ENCODE data around the gene BRIX1.

- no peak for TF ChIP-seq POLR2A (IDR thresholded peaks at IDR 0.05; ENCODE audit: low read length)
- TF ChIP-seq GATA1 (IDR thresholded peaks at IDR 0.05; ENCODE audit: low read depth, low read length): no peak
Observed at GRCh38 chr5:34905564-34905963, 9.9 kb upstream of the BRIX1 start.

Data from erythroblast (primary cell).